CD4-positive, alpha-beta T cell (primary cell): ENCODE results near the gene TMEM38B. TPM values are rescaled to one million over a fixed set of nuclear protein-coding genes. Genes with fewer than 3 reads are reported as not detected.
"Not testable (repeated sequence)": the region's sequence is repeated elsewhere in the genome, so short reads cannot be mapped to it uniquely, and the experiment has no call there.

Experiments used
- ATAC-seq: fragments of 200-7000 bp; cut with Tn5 transposase; one replicate; pipeline ENCODE4 v1.10.0; 2022; ENCODE audit warnings: mild to moderate bottlenecking; ENCODE audit not compliant: poor library complexity
- CTCF ChIA-PET: fragments of 350-600 bp; sonication (Branson Sonifier 250); formaldehyde crosslinking; loops from one replicate; lab custom pipeline; 2021; ENCODE audit warnings: antibody characterized with exemption, inconsistent platforms; lab: Charles Lee
- POLR2A ChIA-PET: fragments of 350-600 bp; sonication (Branson Sonifier 250); formaldehyde crosslinking; loops from one replicate; lab custom pipeline; 2021; ENCODE audit warnings: antibody characterized with exemption, inconsistent platforms; lab: Charles Lee
- DNase-seq, 14 experiments: peaks; one replicate each; pipeline ENCODE4 v3.0.0-alpha.2; 2013 to 2020; ENCODE audit warnings: mixed read lengths in 2 of 14
- H3K27ac ChIP-seq, 2 donors: one replicate each; pipeline versions ENCODE4 v1.5.1 to v1.7.0; 2013; ENCODE audit warnings: low read length in 2 of 2, low read depth in 1 of 2, mild to moderate bottlenecking in 1 of 2
- H3K27me3 ChIP-seq, 2 experiments: 1 replicate in 1 of 2; 2 replicates in 1 of 2; pipeline versions ENCODE4 v1.6.1 to v1.7.0; 2013; ENCODE audit warnings: low read length in 2 of 2, control low read depth in 1 of 2, mild to moderate bottlenecking in 1 of 2, moderate library complexity in 1 of 2; ENCODE audit not compliant: insufficient read depth in 2 of 2, control insufficient read depth in 1 of 2
- H3K36me3 ChIP-seq: one replicate; pipeline ENCODE4 v1.6.1; 2013; ENCODE audit warnings: low read length, control low read depth; ENCODE audit not compliant: insufficient read depth
- H3K4me1 ChIP-seq: one replicate; pipeline ENCODE4 v1.6.1; 2013; ENCODE audit warnings: low read length, control low read depth; ENCODE audit not compliant: insufficient read depth
- H3K4me3 ChIP-seq: one replicate; pipeline ENCODE4 v1.5.1; 2013; ENCODE audit warnings: mild to moderate bottlenecking, low read length, moderate library complexity
- H3K9me3 ChIP-seq, 2 experiments: 1 replicate in 1 of 2; 2 replicates in 1 of 2; pipeline versions ENCODE4 v1.6.1 to v1.7.0; 2013; ENCODE audit warnings: low read length in 2 of 2, mild to moderate bottlenecking in 2 of 2, control low read depth in 1 of 2, moderate library complexity in 1 of 2; ENCODE audit not compliant: control insufficient read depth in 1 of 2, insufficient read depth in 1 of 2
- H3K27ac Mint-ChIP-seq: one replicate; pipeline ENCODE4 v1.8.0; 2020; ENCODE audit warnings: mixed read lengths
- H3K27me3 Mint-ChIP-seq: one replicate; pipeline ENCODE4 v1.8.0; 2021; ENCODE audit warnings: mixed read lengths
- H3K36me3 Mint-ChIP-seq: one replicate; pipeline ENCODE4 v1.8.0; 2021; ENCODE audit warnings: low read depth, mixed read lengths
- H3K4me1 Mint-ChIP-seq: one replicate; pipeline ENCODE4 v1.8.0; 2021; ENCODE audit warnings: low read depth, mixed read lengths
- H3K4me3 Mint-ChIP-seq: one replicate; pipeline ENCODE4 v1.8.0; 2020; ENCODE audit warnings: mild to moderate bottlenecking, mixed read lengths
- H3K9me3 Mint-ChIP-seq: one replicate; pipeline ENCODE4 v1.8.0; 2020; ENCODE audit warnings: mixed read lengths
- intact Hi-C, 2 experiments: fragments of 100-400 bp; cut with DNase I in 1 of 2; cut with micrococcal nuclease in 1 of 2; formaldehyde crosslinking; loops; one replicate each; pipeline versions ENCODE4 v1.15.1 to v1.9.0; 2023 to 2025; cut with DNase I, micrococcal nuclease
- total RNA-seq, 174 experiments: library from RNA in 2 of 174; stranded (reverse) in 2 of 174; gene quantifications; one replicate each; pipeline ENCODE4 v1.2.3 and lab custom pipeline; 2021 to 2026
- TF ChIP-seq, protein P1 (sequence below): fragments of 200-600 bp; IDR thresholded peaks from one replicate; pipeline ENCODE4 v1.8.0; 2022; ENCODE audit warnings: antibody characterized with exemption, mild to moderate bottlenecking

Gene TMEM38B
- total RNA-seq, 2 experiments from 2014 or later = 12.9 to 13.9 TPM

DNA sequence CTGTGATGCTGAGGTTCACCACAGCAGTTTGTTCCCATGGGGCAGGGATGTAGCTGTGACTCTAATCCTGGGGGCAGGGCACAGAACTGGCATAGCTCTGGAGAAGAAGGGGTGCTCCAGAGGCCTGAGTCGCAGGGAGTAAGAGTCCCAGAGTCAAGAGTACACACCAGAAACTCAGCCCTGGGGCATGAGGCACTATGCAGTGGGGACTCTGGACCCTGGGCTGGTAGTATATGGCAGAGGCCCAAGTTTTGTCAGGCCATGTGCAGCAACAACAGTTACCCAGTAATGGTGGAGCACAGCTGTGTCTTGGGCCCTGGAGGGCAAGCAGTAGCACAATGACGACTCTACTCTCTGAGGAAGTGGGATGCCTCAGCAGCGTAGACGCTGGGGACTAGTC lies 42.9 kb downstream of the TMEM38B start:
- Histone ChIP-seq H3K4me1 (no peaks in the 10 kb centered on the region), H3K9me3 (peaks cover 11 to 25% of the 10 kb centered on the region in 2 experiments), H3K27ac (no peak overlapping the region), H3K36me3 (no peaks in the 10 kb centered on the region), H3K27me3 (no peaks in the 10 kb centered on the region), H3K4me3 (no peak overlapping the region)
- TF ChIP-seq, protein P1, sequence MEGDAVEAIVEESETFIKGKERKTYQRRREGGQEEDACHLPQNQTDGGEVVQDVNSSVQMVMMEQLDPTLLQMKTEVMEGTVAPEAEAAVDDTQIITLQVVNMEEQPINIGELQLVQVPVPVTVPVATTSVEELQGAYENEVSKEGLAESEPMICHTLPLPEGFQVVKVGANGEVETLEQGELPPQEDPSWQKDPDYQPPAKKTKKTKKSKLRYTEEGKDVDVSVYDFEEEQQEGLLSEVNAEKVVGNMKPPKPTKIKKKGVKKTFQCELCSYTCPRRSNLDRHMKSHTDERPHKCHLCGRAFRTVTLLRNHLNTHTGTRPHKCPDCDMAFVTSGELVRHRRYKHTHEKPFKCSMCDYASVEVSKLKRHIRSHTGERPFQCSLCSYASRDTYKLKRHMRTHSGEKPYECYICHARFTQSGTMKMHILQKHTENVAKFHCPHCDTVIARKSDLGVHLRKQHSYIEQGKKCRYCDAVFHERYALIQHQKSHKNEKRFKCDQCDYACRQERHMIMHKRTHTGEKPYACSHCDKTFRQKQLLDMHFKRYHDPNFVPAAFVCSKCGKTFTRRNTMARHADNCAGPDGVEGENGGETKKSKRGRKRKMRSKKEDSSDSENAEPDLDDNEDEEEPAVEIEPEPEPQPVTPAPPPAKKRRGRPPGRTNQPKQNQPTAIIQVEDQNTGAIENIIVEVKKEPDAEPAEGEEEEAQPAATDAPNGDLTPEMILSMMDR = no peak
- Mint-ChIP-seq H3K36me3 (peaks cover 96% of the 10 kb centered on the region), H3K9me3 (peaks cover 25% of the 10 kb centered on the region), H3K4me1 (no peaks in the 10 kb centered on the region), H3K27me3 (no peaks in the 10 kb centered on the region), H3K4me3 (no peak overlapping the region), H3K27ac (no peak overlapping the region)
- DNase-seq (no peak), ATAC-seq (no peak)
- ChIA-PET POLR2A (no interaction called here), CTCF (interaction anchor here (0.6 kb wide), 1 partner anchor 322 kb away, joined by 4 read pairs; no protein-coding TSS in a partner anchor)
- intact Hi-C loops = no loop called here

DNA sequence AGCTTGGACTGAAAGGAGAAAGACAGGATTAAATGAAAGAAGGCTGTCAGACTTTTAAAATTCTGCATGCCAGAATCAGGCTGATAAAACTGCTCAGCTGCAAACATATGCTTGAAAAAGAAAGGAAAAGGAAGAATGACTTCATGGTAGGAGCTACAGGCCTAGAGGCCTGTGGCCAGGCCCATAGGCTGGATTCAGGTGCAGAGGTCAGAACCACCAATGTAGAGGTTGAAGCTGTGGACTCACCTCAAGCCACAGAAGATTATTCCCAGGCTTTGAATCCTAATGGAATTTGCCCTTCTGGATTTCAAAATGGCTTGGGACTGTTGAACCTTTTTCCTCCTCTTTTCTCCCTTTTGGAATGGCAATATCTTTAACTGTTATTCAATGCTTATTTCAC lies 47.7 kb downstream of the TMEM38B start:
- Mint-ChIP-seq H3K4me1 (no peaks in the 10 kb centered on the region), H3K9me3 (no peaks in the 10 kb centered on the region), H3K27ac (no peak overlapping the region), H3K27me3 (no peaks in the 10 kb centered on the region), H3K4me3 (no peak overlapping the region), H3K36me3 (peaks cover 75% of the 10 kb centered on the region)
- POLR2A ChIA-PET = no interaction called here
- CTCF ChIA-PET = no interaction called here
- peaks cover 0 to 7% of the 10 kb centered on the region in 2 experiments for H3K9me3 ChIP-seq
- H3K4me3 ChIP-seq = no peak overlapping the region
- intact Hi-C loops = loop anchor here in 1 of 2 experiments (10.0 kb wide), 1 partner anchor 63 kb away; no protein-coding TSS in a partner anchor
- no peaks in the 10 kb centered on the region for H3K36me3 ChIP-seq
- H3K27ac ChIP-seq = no peak overlapping the region
- no peak for DNase-seq
- H3K27me3 ChIP-seq = no peaks in the 10 kb centered on the region
- no peak for ATAC-seq
- TF ChIP-seq, protein P1 = no peak
- no peaks in the 10 kb centered on the region for H3K4me1 ChIP-seq

DNA sequence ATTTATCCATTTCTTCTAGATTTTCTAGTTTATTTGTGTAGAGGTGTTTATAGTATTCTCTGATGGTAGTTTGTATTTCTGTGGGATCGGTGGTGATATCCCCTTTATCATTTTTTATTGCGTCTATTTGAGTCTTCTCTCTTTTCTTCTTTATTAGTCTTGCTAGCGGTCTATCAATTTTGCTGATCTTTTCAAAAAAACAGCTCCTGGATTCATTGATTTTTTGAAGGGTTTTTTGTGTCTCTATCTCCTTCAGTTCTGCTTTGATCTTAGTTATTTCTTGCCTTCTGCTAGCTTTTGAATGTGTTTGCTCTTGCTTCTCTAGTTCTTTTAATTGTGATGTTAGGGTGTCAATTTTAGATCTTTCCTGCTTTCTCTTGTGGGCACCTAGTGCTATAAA lies 53.0 kb downstream of the TMEM38B start:
- H3K36me3 Mint-ChIP-seq = peaks cover 77% of the 10 kb centered on the region
- ATAC-seq, DNase-seq, H3K27me3 Mint-ChIP-seq, H3K4me3 ChIP-seq, CTCF ChIA-PET, H3K4me1 Mint-ChIP-seq, H3K27ac ChIP-seq, POLR2A ChIA-PET, H3K9me3 Mint-ChIP-seq, H3K27ac Mint-ChIP-seq, H3K27me3 ChIP-seq, H3K4me3 Mint-ChIP-seq, H3K4me1 ChIP-seq: not testable (repeated sequence)
- Histone ChIP-seq H3K9me3 (peaks cover 9 to 14% of the 10 kb centered on the region in 2 experiments), H3K36me3 (peaks cover 11% of the 10 kb centered on the region)
- intact Hi-C loops = loop anchor here in 1 of 2 experiments (10.0 kb wide), 1 partner anchor 57 kb away; no protein-coding TSS in a partner anchor

DNA sequence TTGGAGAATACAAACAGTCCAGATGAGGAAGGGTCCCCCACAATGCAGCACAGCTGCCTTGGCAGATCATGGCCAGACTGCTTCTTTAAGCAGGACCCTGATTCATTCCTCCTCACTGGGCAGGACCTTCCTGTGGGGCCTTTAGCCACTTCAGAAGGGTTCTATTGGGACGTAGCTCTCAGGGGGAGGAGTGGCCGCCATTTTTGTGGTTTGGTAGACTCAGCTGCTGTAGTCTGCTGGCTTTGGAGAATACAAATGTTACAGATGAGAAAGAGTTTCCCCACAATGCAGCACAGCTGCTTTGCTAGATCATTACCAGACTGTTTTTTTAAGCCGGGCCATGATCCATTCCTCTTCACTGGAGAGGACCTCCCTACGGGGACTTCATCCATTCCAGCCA lies 57.4 kb downstream of the TMEM38B start:
- Mint-ChIP-seq H3K4me1 (no peaks in the 10 kb centered on the region), H3K27ac (no peak overlapping the region), H3K36me3 (peaks cover 91% of the 10 kb centered on the region), H3K27me3 (no peaks in the 10 kb centered on the region), H3K9me3 (peaks cover 26% of the 10 kb centered on the region), H3K4me3 (no peak overlapping the region)
- DNase-seq (no peak), ATAC-seq (no peak)
- Histone ChIP-seq H3K27me3 (no peaks in the 10 kb centered on the region), H3K36me3 (peaks cover 11% of the 10 kb centered on the region), H3K4me3 (no peak overlapping the region), H3K9me3 (peaks cover 17 to 20% of the 10 kb centered on the region in 2 experiments), H3K27ac (no peak overlapping the region), H3K4me1 (no peaks in the 10 kb centered on the region)
- ChIA-PET CTCF (no interaction called here), POLR2A (no interaction called here)
- TF ChIP-seq, protein P1 = no peak
- intact Hi-C loops = no loop called here
